Heart right ventricle (tissue), 16 donors: ENCODE results near the gene C19orf67. TPM values are rescaled to one million over a fixed set of nuclear protein-coding genes. Genes with fewer than 3 reads are reported as not detected.
"Not testable (repeated sequence)": the region's sequence is repeated elsewhere in the genome, so short reads cannot be mapped to it uniquely, and the experiment has no call there.

Experiments
- ATAC-seq, 8 donors: fragments of 200-7000 bp; cut with Tn5 transposase; one replicate each; pipeline ENCODE4 v1.9.1; 2020; ENCODE audit warnings: mild to moderate bottlenecking in 8 of 8, moderate library complexity in 8 of 8, moderate number of reproducible peaks in 1 of 8
- DNase-seq, 2 donors: peaks; one replicate each; pipeline ENCODE4 v3.0.0-alpha.2; 2020
- H3K27ac ChIP-seq, 10 donors: fragments of 200-600 bp; sonication (generic) in 2 of 10; one replicate each; pipeline versions ENCODE4 v1.5.0 to v1.8.0; 2020 to 2022; ENCODE audit warnings: mild to moderate bottlenecking in 3 of 10
- H3K27me3 ChIP-seq, 7 donors: fragments of 200-600 bp; one replicate each; pipeline ENCODE4 v1.8.0; 2021 to 2022; ENCODE audit warnings: mild to moderate bottlenecking in 2 of 7
- H3K36me3 ChIP-seq, 9 donors: fragments of 200-600 bp; sonication (generic) in 1 of 9; one replicate each; pipeline versions ENCODE4 v1.5.0 to v1.8.0; 2020 to 2022; ENCODE audit warnings: mild to moderate bottlenecking in 2 of 9
- H3K4me1 ChIP-seq, 9 donors: fragments of 200-600 bp; sonication (generic) in 1 of 9; one replicate each; pipeline versions ENCODE4 v1.5.0 to v1.8.0; 2020 to 2022; ENCODE audit warnings: mild to moderate bottlenecking in 4 of 9
- H3K4me3 ChIP-seq, 10 donors: fragments of 200-600 bp; sonication (generic) in 2 of 10; one replicate each; pipeline versions ENCODE4 v1.5.0 to v1.8.0; 2020 to 2022; ENCODE audit warnings: mild to moderate bottlenecking in 7 of 10, moderate library complexity in 2 of 10
- H3K9me3 ChIP-seq, 11 donors: fragments of 200-600 bp in 10 of 11; sonication (generic) in 2 of 11; one replicate each; pipeline versions ENCODE4 v1.5.0 to v1.8.0; 2013 to 2022; ENCODE audit warnings: mild to moderate bottlenecking in 2 of 11, control low read depth in 1 of 11, moderate library complexity in 1 of 11
- WGBS, 2 donors: extraction: QIAGEN DNeasy Blood & Tissue Kit; methylation state at CpG; one replicate each; pipeline ENCODE4 v1.1.7; 2013; ENCODE audit warnings: inconsistent platforms in 1 of 2; 5-methylcytosine and 5-hydroxymethylcytosine counted together
- intact Hi-C, 10 donors: fragments of 100-400 bp; cut with DNase I; formaldehyde crosslinking; loops; one replicate each; pipeline versions ENCODE4 v1.11.1 to v1.14.2; 2022
- polyA plus RNA-seq, 2 donors: library from polyadenylated mRNA; stranded (reverse); fragments of 200-250 nt; gene quantifications; one replicate each; pipeline ENCODE4 v1.2.3, GENCODE V29; 2013
- total RNA-seq, 10 donors: library from RNA; stranded (reverse); fragmentation: NEBNext Ultra II Directional in 3 of 10; extraction: Animal tissue kit (Norgen Biotek cat#: 25700) in 3 of 10; gene quantifications; one replicate each; pipeline versions ENCODE4 v1.2.1 to v1.2.4, GENCODE V29; 2021 to 2023
- TF ChIP-seq, protein P1 (sequence below), 9 donors: fragments of 200-600 bp; sonication (generic) in 2 of 9; IDR thresholded peaks; one replicate each; pipeline versions ENCODE4 v1.5.0 to v1.8.0; 2021 to 2022; ENCODE audit warnings: antibody characterized with exemption in 9 of 9, mild to moderate bottlenecking in 5 of 9, moderate library complexity in 1 of 9
- donor health status: Arrhythmogenic right ventricular cardiomyopathy.
- donor health status: ischemic (EF 13 %, LVEDD 7.1; RV severe dilation, severe dysfunction).
- donor health status: healthy with polysubstance abuse.
- donor health status: DM: no; HTN: yes; CAD: no.
- donor health status: DM: no; HTN: no; CAD: no.
- donor health status: ischemic (EF 25% LVEDD 6.9; RV normal size, moderate dysfunction).
- donor health status: ischemic (EF 25% LVEDD 5.7; RV mildly dilated, moderate dysfunction).
- donor health status: healthy.
- donor health status: DM: yes; HTN: yes; CAD: no.
- donor health status: Ischemic cardiomyopathy.
- donor health status: ischemic (EF 35%, LVEDD 5.7; RV mildly dilated, moderate dysfunction).
- donor health status: nonischemic (EF 11% LVEDD 7.7; RV severe dilation, severe dysfunction).
- donor health status: DM: yes; HTN: yes; CAD: no.
- donor health status: PGD.
- donor health status: ischemic (EF 29% LVEDD 5.4; RV normal size, mild dysfunction).
- donor health status: nonischemic (EF 23%, LVEDD 6.1; RV moderate dilation, normal function).

C19orf67 gene
- total and polyA plus RNA-seq, 12 donors = not detected

DNA sequence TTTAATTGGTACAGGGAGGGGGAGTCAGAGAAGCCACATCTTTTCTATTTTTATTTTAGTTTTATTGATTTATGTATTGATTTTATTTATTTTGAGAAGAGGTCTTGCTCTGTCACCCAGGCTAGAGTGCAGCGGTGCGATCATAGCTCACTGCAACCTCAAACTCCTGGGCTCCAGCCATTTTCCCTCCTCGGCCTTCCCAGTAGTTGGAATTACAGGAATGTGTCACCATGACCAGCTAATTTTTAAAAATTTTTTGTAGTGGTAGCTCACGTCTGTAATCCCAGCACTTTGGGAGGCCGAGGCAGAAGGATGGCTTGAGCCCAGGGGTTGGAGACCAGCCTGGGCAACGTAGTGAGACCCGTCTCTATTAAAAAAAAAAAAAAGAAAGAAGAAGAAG, 49.9 kb downstream of the C19orf67 start:
- Histone ChIP-seq H3K27me3 (peaks cover 0 to 5% (median 0%) of the 10 kb centered on the region in 7 donors), H3K4me1 (peaks cover 0 to 33% (median 18%) of the 10 kb centered on the region in 9 donors), H3K36me3 (peaks cover 0 to 41% (median 0%) of the 10 kb centered on the region in 9 donors), H3K4me3 (no peak overlapping the region), H3K9me3 (no peaks in the 10 kb centered on the region), H3K27ac (peak overlapping the region; percentile 3 to 60 (median 41))
- DNase-seq (no peak), ATAC-seq (no peak)
- intact Hi-C loops = loop anchor here in 2 of 10 donors (10.0 kb wide), 2 partner anchors 81 to 151 kb away; partner anchors contain the start of gene DCAF15 (in 1 of the 2)
- WGBS, 2 donors = 79 to 85% methylated on average over 7 of the region's 7 CpGs
- TF ChIP-seq, protein P1, sequence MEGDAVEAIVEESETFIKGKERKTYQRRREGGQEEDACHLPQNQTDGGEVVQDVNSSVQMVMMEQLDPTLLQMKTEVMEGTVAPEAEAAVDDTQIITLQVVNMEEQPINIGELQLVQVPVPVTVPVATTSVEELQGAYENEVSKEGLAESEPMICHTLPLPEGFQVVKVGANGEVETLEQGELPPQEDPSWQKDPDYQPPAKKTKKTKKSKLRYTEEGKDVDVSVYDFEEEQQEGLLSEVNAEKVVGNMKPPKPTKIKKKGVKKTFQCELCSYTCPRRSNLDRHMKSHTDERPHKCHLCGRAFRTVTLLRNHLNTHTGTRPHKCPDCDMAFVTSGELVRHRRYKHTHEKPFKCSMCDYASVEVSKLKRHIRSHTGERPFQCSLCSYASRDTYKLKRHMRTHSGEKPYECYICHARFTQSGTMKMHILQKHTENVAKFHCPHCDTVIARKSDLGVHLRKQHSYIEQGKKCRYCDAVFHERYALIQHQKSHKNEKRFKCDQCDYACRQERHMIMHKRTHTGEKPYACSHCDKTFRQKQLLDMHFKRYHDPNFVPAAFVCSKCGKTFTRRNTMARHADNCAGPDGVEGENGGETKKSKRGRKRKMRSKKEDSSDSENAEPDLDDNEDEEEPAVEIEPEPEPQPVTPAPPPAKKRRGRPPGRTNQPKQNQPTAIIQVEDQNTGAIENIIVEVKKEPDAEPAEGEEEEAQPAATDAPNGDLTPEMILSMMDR (IDR thresholded peaks at IDR 0.05) = no peak

GRCh38 chr19:14035159-14035558, 50.4 kb downstream of the C19orf67 start:
- H3K27me3 ChIP-seq, H3K4me3 ChIP-seq, H3K9me3 ChIP-seq, DNase-seq, ATAC-seq: not testable (repeated sequence)
- intact Hi-C loops = loop anchor here in 2 of 10 donors (10.0 kb wide), 2 partner anchors 80 to 150 kb away; partner anchors contain the start of gene DCAF15 (in 1 of the 2)
- 92% methylated on average over 12 of the region's 12 CpGs for WGBS, 2 donors
- Histone ChIP-seq H3K36me3 (peaks cover 0 to 36% (median 0%) of the 10 kb centered on the region in 9 donors), H3K4me1 (peaks cover 0 to 33% (median 18%) of the 10 kb centered on the region in 9 donors), H3K27ac (peak overlapping the region in 6 of 10 donors; percentile 16 to 60 (median 42))

DNA sequence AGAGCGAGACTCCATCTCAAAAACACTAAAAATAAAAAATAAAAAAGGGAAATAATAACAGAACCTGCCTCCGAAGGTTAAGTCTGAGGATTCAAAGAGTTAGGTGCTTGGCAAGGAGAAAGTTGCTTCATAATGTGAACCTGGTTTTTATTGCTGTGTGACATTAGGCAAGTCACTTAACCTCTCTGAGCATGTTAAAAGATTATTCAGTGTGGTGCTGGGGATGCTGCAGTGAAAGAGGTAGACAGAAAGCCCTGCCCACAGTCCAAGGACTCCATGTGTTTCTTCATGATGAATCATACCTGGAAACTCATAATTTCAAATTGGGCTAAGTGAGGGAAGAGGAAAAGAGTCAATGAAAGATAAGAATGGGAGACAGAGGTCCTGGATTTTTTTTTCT, 51.6 kb downstream of the C19orf67 start:
- Histone ChIP-seq H3K4me3 (no peak overlapping the region), H3K9me3 (no peaks in the 10 kb centered on the region), H3K4me1 (peaks cover 0 to 33% (median 18%) of the 10 kb centered on the region in 9 donors), H3K27me3 (peaks cover 0 to 5% (median 0%) of the 10 kb centered on the region in 7 donors), H3K36me3 (peaks cover 0 to 24% (median 0%) of the 10 kb centered on the region in 9 donors), H3K27ac (no peak overlapping the region)
- TF ChIP-seq, protein P1 (IDR thresholded peaks at IDR 0.05) = no peak
- 96 to 99% methylated on average over 2 of the region's 2 CpGs for WGBS, 2 donors
- ATAC-seq = no peak
- no peak for DNase-seq
- intact Hi-C loops = loop anchor here in 3 of 10 donors (5.0 to 10.0 kb wide), 3 partner anchors 79 to 152 kb away; partner anchors contain the start of gene DCAF15 (in 1 of the 3)

GRCh38 chr19:14031719-14032480, 53.7 kb downstream of the C19orf67 start, which contains the start of gene IL27RA:
TSS of gene IL27RA (plus strand) at chr19:14031762. CDS start at chr19:14031873, 111 bp downstream.
- Histone ChIP-seq H3K4me1 (peaks cover 0 to 33% (median 18%) of the 10 kb centered on the region in 9 donors), H3K36me3 (peaks cover 0 to 7% (median 0%) of the 10 kb centered on the region in 9 donors), H3K27me3 (peaks cover 0 to 5% (median 0%) of the 10 kb centered on the region in 7 donors), H3K9me3 (no peaks in the 10 kb centered on the region), H3K27ac (peak within 1 kb of the TSS; percentile 79 to 96 (median 92)), H3K4me3 (peak within 1 kb of the TSS; percentile 61 to 80 (median 74))
- TF ChIP-seq, protein P1 (IDR thresholded peaks at IDR 0.05) = peak; percentile 55 to 78 (median 64)
- DNase-seq (peak; percentile 72 to 75), ATAC-seq (peak; percentile 80 to 90 (median 86))
- intact Hi-C loops = loop anchor here in 3 of 10 donors (5.0 to 10.0 kb wide), 3 partner anchors 77 to 150 kb away; partner anchors contain the start of gene DCAF15 (in 1 of the 3)
- 0 to 1% methylated on average over 55 to 63 of the region's 63 CpGs for WGBS, 2 donors

Other genes starting within 250 kb of the C19orf67 start
- gene NANOS3, start 208.6 kb downstream of the C19orf67 start, total RNA-seq = 1 to 10 TPM in 3 of 10 donors, under 1 TPM in 3, not detected in 4; 0.37 to 1.5 (median 0.98) TPM
- gene NANOS3, start 208.6 kb downstream of the C19orf67 start, polyA plus RNA-seq = 1 to 10 TPM in 1 of 2 donors, under 1 TPM in 1; 0.41 to 2.9 TPM
- under 1 TPM in 8 of 10 donors, not detected in 2; 0.19 to 0.88 (median 0.63) TPM for gene BRME1, start 179.7 kb downstream of the C19orf67 start, total RNA-seq
- 1 to 10 TPM in 1 of 2 donors, under 1 TPM in 1; 0.38 to 2.0 TPM for gene BRME1, start 179.7 kb downstream of the C19orf67 start, polyA plus RNA-seq
- 10 to 100 TPM; 13.2 to 30.2 (median 19.0) TPM for gene CC2D1A, start 179.6 kb downstream of the C19orf67 start, total RNA-seq
- 10 to 100 TPM; 16.5 to 49.8 TPM for gene CC2D1A, start 179.6 kb downstream of the C19orf67 start, polyA plus RNA-seq
- gene PODNL1, start 147.4 kb downstream of the C19orf67 start, total RNA-seq = 1 to 10 TPM in 7 of 10 donors, under 1 TPM in 3; 0.76 to 6.2 (median 1.8) TPM
- 1 to 10 TPM in 1 of 2 donors, under 1 TPM in 1; 0.90 to 2.3 TPM for gene PODNL1, start 147.4 kb downstream of the C19orf67 start, polyA plus RNA-seq
- gene DCAF15, start 133.3 kb downstream of the C19orf67 start, total RNA-seq = 10 to 100 TPM; 15.5 to 21.2 (median 17.8) TPM
- 10 to 100 TPM; 26.8 to 50.0 TPM for gene DCAF15, start 133.3 kb downstream of the C19orf67 start, polyA plus RNA-seq
- gene RFX1, start 79.5 kb downstream of the C19orf67 start, total RNA-seq = 10 to 100 TPM; 10.4 to 15.8 (median 12.0) TPM
- 1 to 10 TPM; 2.7 to 5.9 TPM for gene RFX1, start 79.5 kb downstream of the C19orf67 start, polyA plus RNA-seq
- gene RLN3, start 57.6 kb downstream of the C19orf67 start, total RNA-seq = not detected
- not detected for gene RLN3, start 57.6 kb downstream of the C19orf67 start, polyA plus RNA-seq
- gene IL27RA, start 54.0 kb downstream of the C19orf67 start, total RNA-seq = 1 to 10 TPM; 2.4 to 7.6 (median 3.4) TPM
- gene IL27RA, start 54.0 kb downstream of the C19orf67 start, polyA plus RNA-seq = 1 to 10 TPM; 4.6 to 5.9 TPM
- gene PALM3, start 23.7 kb downstream of the C19orf67 start, total RNA-seq = under 1 TPM in 5 of 10 donors, not detected in 5; 0.14 to 0.94 (median 0.38) TPM
- under 1 TPM in 1 of 2 donors, not detected in 1; 0.14 TPM for gene PALM3, start 23.7 kb downstream of the C19orf67 start, polyA plus RNA-seq
- gene MISP3, start 13.0 kb downstream of the C19orf67 start, total RNA-seq = 10 to 100 TPM in 1 of 10 donors, 1 to 10 TPM in 9; 3.1 to 10.3 (median 5.9) TPM
- 10 to 100 TPM in 1 of 2 donors, 1 to 10 TPM in 1; 5.7 to 12.4 TPM for gene MISP3, start 13.0 kb downstream of the C19orf67 start, polyA plus RNA-seq
- gene SAMD1, start 5.0 kb upstream of the C19orf67 start, total RNA-seq = 10 to 100 TPM; 26.7 to 53.0 (median 33.7) TPM
- gene SAMD1, start 5.0 kb upstream of the C19orf67 start, polyA plus RNA-seq = 10 to 100 TPM; 34.4 to 55.3 TPM
- 100 to 1,000 TPM; 473 to 691 (median 518) TPM for gene PRKACA, start 32.0 kb upstream of the C19orf67 start, total RNA-seq
- gene PRKACA, start 32.0 kb upstream of the C19orf67 start, polyA plus RNA-seq = 100 to 1,000 TPM; 196 to 214 TPM
- gene ASF1B, start 50.8 kb upstream of the C19orf67 start, total RNA-seq = 1 to 10 TPM in 3 of 10 donors, under 1 TPM in 7; 0.17 to 5.6 (median 0.63) TPM
- gene ASF1B, start 50.8 kb upstream of the C19orf67 start, polyA plus RNA-seq = under 1 TPM; 0.59 to 0.90 TPM
- 10 to 100 TPM in 9 of 10 donors, 1 to 10 TPM in 1; 9.0 to 31.9 (median 13.1) TPM for gene ADGRL1, start 120.4 kb upstream of the C19orf67 start, total RNA-seq
- gene ADGRL1, start 120.4 kb upstream of the C19orf67 start, polyA plus RNA-seq = 10 to 100 TPM in 1 of 2 donors, 1 to 10 TPM in 1; 5.1 to 12.5 TPM